Stimulated activated CD8-positive, alpha-beta memory T cell treated with anti-CD3 and anti-CD28 coated beads, Interleukin-7, amount 100 ng/mL, for 1 hour (primary cell): ENCODE data around the gene CRYBG1.
"Not testable (repeated sequence)": the region's sequence is repeated elsewhere in the genome, so short reads cannot be mapped to it uniquely, and the experiment has no call there.

Experiments
- DNase-seq, 2 donors: peaks; one replicate each; pipeline ENCODE4 v3.0.0-alpha.2; 2020; ENCODE audit warnings: low read depth in 2 of 2

Gene CRYBG1

GRCh38 chr6:106372838-106373501 lies 12.5 kb downstream of the CRYBG1 start:
- DNase-seq = no peak

GRCh38 chr6:106373502-106374239 lies 13.2 kb downstream of the CRYBG1 start:
- DNase-seq = no peak

GRCh38 chr6:106377061-106377540 lies 16.6 kb downstream of the CRYBG1 start:
- no peak for DNase-seq

DNA sequence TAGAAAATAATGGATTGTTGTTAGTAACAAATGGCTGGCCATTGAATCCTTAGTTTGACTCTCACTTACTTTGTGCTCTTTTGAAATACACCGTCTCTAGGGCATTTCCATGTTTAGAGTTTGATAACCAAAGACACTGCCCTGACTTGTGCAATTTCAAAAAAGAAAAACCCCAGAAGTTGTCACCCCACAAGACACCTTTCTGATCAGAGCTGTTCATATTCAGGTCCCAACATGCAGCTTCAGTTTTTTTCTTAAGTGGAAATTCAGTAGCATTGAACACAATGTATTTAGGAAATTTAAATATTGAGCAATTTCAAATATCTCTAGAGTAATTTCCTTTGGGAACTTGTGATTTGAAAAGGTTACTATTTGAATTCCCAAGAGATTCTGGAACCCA lies 19.4 kb downstream of the CRYBG1 start:
- no peak for DNase-seq

- DNase-seq = no peak
These were observed 19.9 kb downstream of the CRYBG1 start for GRCh38 chr6:106380407-106380806.

- no peak for DNase-seq
These were observed 20.7 kb downstream of the CRYBG1 start for GRCh38 chr6:106381223-106381622.

- DNase-seq = no peak
These were observed 21.4 kb downstream of the CRYBG1 start for GRCh38 chr6:106381881-106382280.

GRCh38 chr6:106383573-106383972 lies 23.1 kb downstream of the CRYBG1 start:
- DNase-seq = no peak

DNA sequence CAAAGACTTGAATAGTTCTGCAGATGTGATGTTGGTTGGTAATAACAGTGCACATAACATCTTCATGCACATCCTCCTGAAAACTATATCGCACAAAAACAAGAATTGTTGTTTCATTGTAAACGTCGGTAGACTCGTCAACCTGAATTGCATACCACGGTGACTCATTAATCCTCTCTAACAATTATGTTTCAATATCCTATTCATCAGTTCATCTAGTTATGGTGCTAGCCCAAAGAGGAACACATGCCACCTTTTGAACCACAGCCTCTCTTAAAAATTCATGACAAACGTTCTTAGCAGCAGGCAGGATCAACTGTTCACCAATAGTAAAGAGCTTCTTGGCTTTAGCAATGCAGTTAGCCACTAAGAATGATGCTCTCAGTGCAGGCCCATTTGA lies 25.0 kb downstream of the CRYBG1 start:
- DNase-seq = no peak

DNA sequence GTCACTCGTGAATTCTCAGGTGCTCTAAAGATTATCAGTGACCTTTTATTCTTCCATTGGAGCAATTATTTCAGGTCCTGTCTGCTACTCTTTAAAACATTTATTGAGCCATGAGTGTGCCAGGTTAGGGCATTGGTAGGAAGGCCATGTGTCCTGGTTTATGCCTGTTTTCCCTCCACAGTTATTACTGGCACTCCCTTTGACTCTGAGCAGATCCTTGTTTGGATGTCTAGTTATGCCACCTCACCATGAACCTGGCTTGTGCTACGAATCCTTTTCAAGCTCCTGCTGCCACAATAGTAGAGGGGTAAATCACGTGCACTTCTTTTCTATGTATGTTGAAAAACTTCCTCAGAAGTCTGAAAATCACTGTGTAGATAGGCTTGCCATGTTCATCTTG lies 27.4 kb downstream of the CRYBG1 start:
- DNase-seq = no peak

DNA sequence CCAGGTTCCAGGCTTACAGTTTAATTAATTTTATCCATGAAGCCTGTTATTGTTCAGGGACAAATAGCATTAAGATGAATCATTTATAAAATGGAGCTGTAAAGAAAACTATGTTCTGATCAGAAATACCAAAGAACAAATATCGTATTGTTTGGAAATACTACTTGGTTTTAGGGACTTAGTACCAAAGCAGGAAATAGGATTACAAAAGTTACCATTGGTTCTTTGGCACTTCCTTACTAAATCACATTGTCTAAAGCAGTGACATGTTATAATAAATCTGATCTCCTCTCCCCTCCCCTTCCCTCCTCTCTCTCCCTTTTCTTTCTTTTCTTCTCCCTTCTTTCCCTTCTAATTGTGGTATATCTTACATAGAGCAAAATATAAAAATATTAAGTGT lies 29.6 kb downstream of the CRYBG1 start:
- DNase-seq = no peak

DNA sequence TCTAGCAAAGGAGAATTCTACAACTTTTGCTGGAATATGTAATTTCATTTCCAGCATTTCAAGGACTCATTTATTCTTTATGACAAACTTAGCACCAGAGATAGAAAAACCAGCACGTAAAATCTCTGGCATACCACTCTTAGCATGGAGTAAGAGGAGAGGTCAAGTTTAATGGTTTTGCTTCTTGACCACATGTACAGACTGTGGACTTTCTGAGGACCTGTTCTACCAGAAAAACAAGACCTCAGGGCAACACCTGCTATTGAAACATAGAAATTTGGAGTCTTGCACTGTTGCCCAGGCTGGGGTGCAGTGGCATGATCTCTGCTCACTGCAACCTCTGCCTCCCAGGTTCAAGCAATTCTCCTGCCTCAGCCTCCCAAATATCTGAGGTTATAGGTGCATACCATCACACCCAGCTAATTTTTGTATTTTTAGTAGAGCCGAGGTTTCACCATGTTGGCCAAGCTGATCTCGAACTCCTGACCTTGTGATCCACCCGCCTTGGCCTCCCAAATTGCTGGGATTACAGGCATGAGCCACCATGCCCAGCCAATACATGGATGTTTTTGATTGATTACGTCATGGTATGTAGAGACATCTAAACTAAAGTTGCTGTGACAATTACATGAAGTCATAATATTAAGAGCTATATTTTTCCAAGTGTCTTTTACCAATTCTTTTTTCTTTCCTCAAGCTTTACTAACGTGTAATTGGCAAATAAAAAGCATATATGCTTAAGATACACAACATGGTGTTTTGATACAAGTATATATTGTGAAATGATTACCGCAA lies 36.1 kb downstream of the CRYBG1 start:
- no peak for DNase-seq

DNA sequence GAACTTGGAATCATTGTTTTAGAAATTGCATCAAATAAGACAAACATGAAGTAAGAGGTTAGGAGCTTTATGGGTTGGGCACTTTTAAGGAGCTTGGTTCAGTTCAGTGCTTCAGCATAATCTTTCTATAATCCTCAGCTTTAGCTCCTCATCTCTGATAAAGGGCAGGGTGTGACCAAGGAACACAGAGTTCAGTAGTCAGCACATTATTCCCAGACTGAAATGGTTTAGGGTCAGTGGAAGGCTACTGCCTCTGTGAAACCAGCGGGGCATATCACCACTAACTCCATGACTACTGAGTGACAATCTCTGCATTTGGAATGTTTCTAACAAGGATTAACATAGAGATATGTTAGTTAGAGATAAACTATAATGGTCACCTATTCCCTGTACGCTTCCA lies 36.9 kb downstream of the CRYBG1 start:
- no peak for DNase-seq

GRCh38 chr6:106398621-106399020 lies 38.1 kb downstream of the CRYBG1 start:
- no peak for DNase-seq

GRCh38 chr6:106405044-106405443 lies 44.5 kb downstream of the CRYBG1 start:
- DNase-seq = not testable (repeated sequence)

DNA sequence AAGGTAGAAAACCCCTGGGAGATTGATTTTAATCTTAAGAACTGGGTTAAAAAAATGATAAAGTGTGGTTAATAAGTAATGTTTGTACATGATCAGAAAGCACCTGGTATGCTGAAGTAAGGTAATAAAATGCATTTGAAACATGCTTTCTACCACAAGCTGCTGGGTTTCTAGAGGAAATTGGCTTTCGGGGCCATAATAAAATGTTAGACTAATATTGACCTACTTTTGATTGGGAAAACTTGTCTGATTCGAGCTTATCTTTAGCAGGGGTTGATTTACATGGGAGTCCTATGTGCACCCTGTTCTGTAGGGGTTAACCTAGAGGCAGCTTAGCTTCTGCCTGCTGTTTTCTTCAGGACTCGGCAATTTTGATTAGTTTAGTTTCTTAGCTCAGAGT lies 50.5 kb downstream of the CRYBG1 start:
- no peak for DNase-seq

- DNase-seq = no peak
These were observed 51.2 kb downstream of the CRYBG1 start for GRCh38 chr6:106411643-106412200.

DNA sequence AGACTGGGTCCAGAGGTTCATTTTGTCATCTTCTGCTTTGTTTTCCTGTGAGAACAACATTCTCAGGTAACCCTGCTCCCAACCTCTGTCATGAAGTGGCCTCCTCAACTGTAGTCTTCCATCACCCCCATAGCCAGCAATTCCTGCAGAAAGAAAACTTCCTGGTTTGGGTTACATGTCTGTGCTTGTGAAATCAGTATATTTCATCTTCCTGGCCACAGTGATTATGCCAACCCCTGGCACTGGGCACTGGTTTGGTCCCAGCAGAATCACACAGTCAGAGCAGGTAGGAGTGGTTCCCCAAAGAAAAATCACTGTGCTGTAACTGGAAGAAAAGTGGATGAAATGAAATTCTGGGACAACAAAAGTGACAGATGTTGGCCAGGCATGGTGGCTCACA lies 52.5 kb downstream of the CRYBG1 start:
- no peak for DNase-seq

DNA sequence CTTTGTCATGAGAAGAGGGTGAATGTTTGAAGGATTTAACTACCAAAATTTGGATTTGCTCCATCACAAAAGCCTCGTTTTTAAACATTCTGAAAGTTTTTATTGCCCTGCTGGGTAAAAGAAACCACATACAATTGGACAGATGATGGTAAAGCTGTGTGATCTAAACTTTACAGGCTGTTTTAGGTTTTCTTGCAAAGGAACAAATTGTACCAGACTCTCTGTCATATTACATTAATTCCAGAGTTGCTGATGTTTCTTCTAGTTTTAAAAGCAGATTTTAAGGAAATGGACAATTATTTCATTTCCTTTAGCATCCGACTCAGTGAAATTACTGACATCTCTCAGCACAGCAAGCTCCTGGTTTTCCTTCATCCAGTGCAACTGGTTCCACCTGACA lies 53.2 kb downstream of the CRYBG1 start:
- no peak for DNase-seq

DNA sequence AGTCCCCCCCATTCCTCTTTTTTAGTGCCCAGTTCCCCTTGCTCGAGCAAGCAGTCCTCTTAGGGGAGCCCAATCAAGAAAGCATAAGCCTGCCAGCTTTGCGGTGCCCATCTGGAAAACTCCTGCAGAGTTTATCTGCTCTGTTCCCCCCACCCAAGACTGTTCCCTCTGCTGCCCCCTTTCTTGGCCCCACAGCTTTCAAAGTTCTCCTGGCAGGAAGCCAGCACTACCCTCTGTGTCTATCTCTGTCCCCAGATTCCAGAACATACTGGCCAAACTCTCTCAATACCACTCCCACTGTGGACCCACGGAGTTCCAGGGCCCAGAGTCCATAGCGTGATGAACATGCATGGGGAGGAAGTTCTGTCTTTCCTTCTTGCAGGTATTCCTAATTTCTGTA lies 55.4 kb downstream of the CRYBG1 start:
- no peak for DNase-seq

GRCh38 chr6:106417572-106418147 lies 57.1 kb downstream of the CRYBG1 start:
- no peak for DNase-seq
